ENCODE data around the gene ARMH1.
"Not testable (repeated sequence)": the region's sequence is repeated elsewhere in the genome, so short reads cannot be mapped to it uniquely, and the experiment has no call there.

ARMH1 gene

GRCh38 chr1:44695671-44696070, 21.2 kb downstream of the ARMH1 start:
- DNase-seq, result no peak

DNA sequence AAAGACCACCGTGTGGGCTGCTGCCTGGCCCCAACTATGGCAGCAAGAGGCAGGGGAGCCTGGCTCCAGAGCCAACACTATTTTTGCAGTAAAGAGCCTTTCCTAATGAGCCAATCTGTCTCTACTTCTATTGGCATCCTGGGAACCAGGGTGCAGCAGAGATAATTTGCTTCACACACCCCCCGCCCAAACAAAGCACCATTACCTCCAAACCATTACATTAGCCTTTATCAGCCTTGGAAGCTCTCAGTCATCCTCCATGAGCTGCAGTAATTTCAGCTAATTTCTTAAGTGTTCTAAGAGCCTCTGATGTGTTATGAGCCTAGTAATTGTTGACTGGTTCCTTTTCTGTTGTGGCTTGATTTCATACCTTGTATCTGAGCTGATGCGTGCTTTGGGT, 21.6 kb downstream of the ARMH1 start:
- no peak for DNase-seq

- peak; percentile 51 for DNase-seq
These were observed 22.4 kb downstream of the ARMH1 start for GRCh38 chr1:44696789-44697345.

- DNase-seq, result no peak
These were observed 23.6 kb downstream of the ARMH1 start for GRCh38 chr1:44698138-44698537.

GRCh38 chr1:44699375-44699774, 24.9 kb downstream of the ARMH1 start:
- DNase-seq, result not testable (repeated sequence)

- no peak for DNase-seq
These were observed 26.1 kb downstream of the ARMH1 start for GRCh38 chr1:44700573-44700972.

DNA sequence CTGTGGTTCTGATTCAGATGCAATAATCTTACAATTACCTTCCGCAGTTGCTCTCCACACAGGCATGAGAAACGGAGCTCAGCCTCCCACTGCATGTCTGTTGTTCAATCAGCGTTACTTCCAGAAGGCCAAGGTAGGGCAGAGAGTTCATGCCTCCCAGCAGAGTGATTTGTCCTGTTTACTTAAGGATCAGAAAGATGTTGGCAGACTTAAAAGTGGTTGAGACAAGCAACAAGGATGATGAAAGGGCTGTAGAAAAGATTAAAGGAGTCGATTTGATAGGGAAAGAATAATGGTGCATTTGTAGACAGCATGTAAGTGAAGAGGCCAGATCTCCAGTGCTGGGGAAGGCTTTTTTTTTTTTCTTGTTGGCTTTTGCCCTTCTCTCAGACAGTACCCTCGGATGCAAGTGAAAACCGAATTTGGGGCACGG, 26.6 kb downstream of the ARMH1 start:
- DNase-seq, result no peak

DNA sequence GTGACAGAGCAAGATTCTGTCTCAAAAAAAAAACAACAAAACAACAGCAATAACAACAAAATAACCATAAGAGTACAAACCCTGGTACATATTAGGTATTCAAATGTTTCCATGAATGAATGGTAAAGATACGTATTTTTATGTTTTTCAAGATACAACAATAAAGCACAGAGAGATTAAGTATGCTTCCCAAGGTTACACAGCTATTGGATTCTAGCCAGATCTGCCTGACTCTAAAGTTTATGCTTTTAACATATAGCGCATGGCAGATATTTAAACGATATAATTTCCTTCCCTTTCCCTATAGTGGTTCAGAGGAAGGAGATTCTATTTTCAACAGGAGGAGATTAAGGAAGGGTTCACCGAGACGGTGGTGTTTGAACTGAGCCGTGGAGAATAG, 31.0 kb downstream of the ARMH1 start:
- DNase-seq, result no peak

GRCh38 chr1:44705938-44706337, 31.4 kb downstream of the ARMH1 start:
- DNase-seq, result no peak

DNA sequence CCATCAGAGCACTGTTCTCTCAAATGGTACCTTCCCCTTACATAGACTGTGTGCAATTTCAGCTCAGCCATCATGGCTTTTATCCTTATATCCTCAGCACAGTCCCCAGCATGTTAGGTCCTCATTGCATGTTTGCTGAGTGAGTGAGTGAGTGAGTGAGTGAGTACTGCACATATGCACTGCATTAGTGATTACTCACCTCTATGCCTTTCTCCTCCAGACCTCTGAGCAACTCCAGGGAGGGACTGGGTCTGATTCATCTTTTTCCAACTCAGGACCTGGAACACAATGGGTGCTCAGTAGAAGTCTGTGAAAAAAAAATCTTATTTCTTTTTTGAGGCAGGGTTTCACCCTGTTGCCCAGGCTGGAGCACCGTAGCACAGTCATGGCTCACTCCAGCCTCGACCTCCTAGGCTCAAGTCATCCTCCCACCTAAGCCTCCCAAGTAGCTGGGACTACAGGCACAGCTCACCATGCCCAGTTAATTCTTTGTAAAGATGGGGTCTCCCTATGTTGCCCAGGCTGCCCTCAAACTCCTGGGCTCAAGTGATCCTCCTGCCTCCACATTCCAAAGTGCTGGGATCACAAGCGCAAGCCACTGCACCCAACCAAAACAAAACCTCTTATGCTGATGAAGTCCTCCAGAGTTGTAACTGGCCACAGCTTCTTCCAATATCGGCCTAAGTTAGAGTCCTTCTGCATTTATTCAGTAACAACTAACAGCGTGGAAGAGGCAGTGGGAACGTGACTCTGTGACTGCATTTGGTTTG, 32.8 kb downstream of the ARMH1 start:
- DNase-seq, result no peak

GRCh38 chr1:44707959-44708831, 33.7 kb downstream of the ARMH1 start:
- DNase-seq, result peak; percentile 51

DNA sequence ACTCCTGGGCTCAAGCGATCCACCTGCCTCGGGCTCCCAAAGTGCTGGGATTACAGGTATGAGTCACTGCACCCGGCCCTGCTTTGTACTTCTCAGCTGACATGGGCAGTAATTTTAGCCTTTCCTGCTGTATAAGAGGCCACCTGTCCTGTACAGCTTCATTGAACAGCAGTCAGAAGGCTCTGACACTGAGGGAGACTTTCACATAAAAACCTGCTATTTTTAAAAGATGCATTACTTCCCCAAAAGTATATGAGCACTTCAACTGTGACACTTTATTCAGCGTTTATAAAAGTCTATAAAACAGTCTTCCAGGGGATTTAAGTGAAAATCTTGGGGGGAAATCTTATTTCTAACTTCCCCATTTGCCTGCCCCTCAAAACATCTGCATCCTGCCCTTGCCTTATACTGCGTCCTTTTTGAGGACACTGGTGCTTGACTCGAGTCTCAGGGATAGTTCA, 38.8 kb downstream of the ARMH1 start:
- no peak for DNase-seq

GRCh38 chr1:44714532-44714931, 40.0 kb downstream of the ARMH1 start:
- no peak for DNase-seq

DNA sequence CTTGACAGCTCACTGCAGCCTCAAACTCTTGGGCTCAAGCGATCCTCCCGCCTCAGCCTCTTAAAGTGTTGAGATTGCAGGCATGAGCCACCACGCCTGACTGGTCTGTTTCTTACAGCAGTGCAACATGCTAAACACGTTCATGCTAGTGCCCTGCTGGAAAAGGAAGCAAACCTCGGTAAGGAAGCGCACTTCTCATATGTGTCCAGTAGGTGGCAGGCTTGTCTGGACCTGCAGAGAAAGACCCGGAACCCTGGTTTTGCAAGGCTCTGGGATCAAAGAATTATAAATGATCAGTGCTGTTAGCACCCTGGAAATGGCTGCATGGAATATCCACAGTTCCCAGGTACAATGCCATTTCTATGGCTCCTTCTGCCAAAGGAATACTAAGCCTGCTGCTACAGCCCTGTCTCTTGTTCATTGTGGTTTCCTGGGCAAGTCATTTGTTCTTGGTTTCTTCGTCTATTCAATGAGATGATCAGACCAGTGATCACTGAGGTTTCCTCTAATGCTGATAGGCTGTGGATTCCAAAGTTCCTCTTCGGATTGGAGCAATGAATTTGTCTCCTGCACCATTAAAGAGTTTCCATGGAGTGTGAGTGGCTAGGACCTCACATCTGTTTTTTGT, 40.5 kb downstream of the ARMH1 start:
- DNase-seq, result peak; percentile 72

DNA sequence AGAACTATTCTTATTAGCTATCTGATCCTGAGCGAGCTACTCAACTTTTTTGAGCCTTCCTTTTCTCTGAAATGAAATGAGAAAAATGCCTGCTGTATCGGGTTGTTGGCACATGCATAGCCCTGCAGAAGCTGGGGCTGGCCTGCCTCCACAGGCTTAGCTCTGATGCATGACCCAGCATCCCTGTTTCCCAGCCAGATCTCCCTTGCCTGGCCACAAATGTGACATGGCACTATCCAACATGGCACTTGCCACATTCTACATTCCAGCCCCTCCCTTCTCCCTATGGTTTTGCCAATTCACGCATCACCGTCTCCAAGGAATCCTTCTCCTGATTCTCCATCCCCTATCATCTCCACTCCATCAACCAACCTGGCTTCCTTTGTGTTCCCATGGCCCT, 42.6 kb downstream of the ARMH1 start:
- no peak for DNase-seq

GRCh38 chr1:44717653-44718052, 43.1 kb downstream of the ARMH1 start:
- DNase-seq, result no peak

DNA sequence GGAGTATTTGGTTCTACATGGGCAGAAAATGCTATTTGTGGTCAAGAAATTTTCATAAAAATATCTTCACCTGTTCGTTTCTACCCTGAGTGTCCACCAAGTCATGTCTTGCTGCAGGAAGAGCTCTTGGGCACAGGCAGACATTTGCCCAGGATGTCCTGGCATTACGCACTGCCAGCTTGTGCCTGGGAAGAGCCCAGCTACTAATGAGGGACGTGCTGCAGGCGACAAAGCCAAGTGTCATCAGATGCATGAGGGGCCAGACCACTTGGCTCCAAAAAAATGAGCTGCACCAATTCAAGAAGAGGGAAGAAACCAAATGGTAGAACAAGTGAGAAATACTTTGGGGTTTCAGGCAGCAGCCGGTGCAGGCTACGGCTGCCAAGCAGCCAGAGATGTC, 43.6 kb downstream of the ARMH1 start:
- no peak for DNase-seq

GRCh38 chr1:44719318-44719717, 44.8 kb downstream of the ARMH1 start:
- DNase-seq, result no peak

DNA sequence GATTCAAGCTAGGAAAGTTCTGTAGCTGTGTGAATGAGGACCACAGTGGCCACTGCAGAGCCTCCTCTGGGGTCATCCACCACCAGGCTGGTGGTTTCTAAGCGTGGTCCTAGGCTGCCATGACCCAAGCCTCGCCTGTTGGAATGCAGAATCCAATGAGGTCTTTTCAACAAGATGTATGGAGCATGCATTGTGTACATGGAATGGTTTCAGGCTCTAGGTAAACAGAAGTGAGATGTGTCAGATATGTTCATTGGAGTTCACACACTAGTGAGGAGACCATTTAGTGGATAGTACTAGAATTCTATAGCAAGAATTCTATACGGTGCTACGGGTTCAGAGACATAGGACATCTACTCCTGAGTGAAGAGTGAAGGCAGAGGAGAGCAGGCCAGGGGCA, 45.8 kb downstream of the ARMH1 start:
- no peak for DNase-seq

DNA sequence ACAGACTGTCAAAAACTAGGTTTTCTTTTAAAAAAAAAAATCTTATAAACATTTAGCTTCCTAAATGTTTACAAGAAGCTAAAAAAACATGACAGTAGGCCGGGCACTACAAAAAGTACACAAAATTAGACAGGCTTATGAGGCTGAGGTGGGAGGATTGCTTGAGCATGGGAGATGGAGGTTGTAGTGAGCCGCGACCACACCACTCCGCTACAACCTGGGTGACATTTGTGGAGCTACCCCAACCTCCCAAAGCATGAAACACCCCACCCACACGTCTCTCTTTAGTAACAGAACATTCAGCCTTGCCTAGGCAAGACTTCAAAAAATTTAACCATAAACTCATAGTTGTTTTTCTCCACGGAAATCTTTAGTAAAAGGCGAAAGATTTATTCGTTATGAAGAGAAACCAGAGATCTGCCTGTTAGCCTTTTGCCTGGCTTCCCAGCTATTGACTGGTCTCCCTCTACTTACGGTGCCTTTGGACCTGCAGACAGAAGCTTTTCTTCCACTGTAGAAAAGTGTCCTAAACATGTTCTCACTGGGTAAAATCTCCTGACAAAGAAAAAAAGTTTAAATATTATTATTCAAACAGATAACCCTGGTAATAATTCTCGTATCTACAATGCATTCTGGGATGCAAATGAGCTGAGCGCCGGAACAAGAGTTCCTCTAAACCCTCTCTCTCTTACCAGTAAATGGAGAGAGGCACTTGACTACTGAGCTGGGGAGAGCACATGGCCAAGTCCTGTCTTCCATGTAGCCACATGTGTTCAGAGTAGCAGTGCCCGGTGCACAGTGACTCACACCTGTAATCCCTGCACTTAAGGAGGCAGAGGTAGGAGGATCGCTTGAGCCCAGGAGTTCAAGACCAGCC, 47.2 kb downstream of the ARMH1 start:
- peak; percentile 86 for DNase-seq

GRCh38 chr1:44723064-44723463, 48.5 kb downstream of the ARMH1 start:
- DNase-seq, result peak; percentile 61
